ENCODE data around the gene ZSWIM5. TPM values are rescaled to one million over a fixed set of nuclear protein-coding genes. Genes with fewer than 3 reads are reported as not detected.

ZSWIM5 gene
- total and polyA plus RNA-seq, 4 donors: 0.67 to 2.9 (median 1.3) TPM

DNA sequence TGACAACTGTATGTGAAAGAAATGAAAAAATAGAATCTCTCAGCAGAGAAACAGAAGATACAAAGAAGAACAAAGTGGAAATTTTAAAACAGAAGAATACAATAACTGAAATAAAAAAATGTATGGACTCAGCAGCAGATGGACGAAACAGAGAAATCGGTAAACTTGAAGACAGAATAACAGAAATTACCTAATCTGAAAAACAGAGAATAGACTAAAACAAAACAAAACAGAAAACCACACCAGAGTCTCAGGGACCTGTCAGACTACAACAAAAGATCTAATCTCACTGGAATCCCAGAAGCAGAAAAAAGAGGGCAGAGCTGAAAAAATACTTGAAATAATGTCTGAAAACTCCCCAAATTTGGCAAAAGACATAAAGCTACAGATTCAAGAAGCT, 83.0 kb downstream of the ZSWIM5 start:
- Histone ChIP-seq H3K4me3 (ENCODE audit: low read depth in 1 of 3, low read length in 3 of 3) (no peak overlapping the region), H3K27me3 (ENCODE audit: control insufficient read depth in 4 of 4, insufficient read depth in 4 of 4, low read length in 3 of 4) (no peaks in the 10 kb centered on the region), H3K27ac (ENCODE audit: low read depth in 1 of 2, low read length in 2 of 2) (no peak overlapping the region), H3K9me3 (ENCODE audit: control insufficient read depth in 4 of 4, low read length in 3 of 4) (no peaks in the 10 kb centered on the region), H3K36me3 (ENCODE audit: control insufficient read depth in 4 of 4, insufficient read depth in 3 of 4, low read depth in 1 of 4, low read length in 3 of 4) (no peaks in the 10 kb centered on the region), H3K9ac (ENCODE audit: low read depth in 1 of 2, low read length in 2 of 2) (no peak overlapping the region), H3K4me1 (ENCODE audit: control insufficient read depth in 4 of 4, insufficient read depth in 4 of 4, low read length in 3 of 4) (no peaks in the 10 kb centered on the region)
- no peak for TF ChIP-seq FOXA2 (IDR thresholded peaks at IDR 0.05)
- no peak for TF ChIP-seq YY1 (IDR thresholded peaks at IDR 0.05)
- TF ChIP-seq SP1 (IDR thresholded peaks at IDR 0.05): no peak
- TF ChIP-seq EGR1 (IDR thresholded peaks at IDR 0.05; ENCODE audit: low read depth in 2 of 2): no peak
- no peak for TF ChIP-seq GABPA (IDR thresholded peaks at IDR 0.05 in 1 of 2, conservative IDR thresholded peaks at IDR 0.05 in 1 of 2)
- no peak for DNase-seq (ENCODE audit: low spot score)
- WGBS: 95% methylated on average over 2 of the region's 2 CpGs

GRCh38 chr1:45122724-45123123, 83.7 kb downstream of the ZSWIM5 start:
- Histone ChIP-seq H3K36me3 (ENCODE audit: control insufficient read depth in 4 of 4, insufficient read depth in 3 of 4, low read depth in 1 of 4, low read length in 3 of 4) (no peaks in the 10 kb centered on the region), H3K4me1 (ENCODE audit: control insufficient read depth in 4 of 4, insufficient read depth in 4 of 4, low read length in 3 of 4) (no peaks in the 10 kb centered on the region), H3K27me3 (ENCODE audit: control insufficient read depth in 4 of 4, insufficient read depth in 4 of 4, low read length in 3 of 4) (no peaks in the 10 kb centered on the region), H3K4me3 (ENCODE audit: low read depth in 1 of 3, low read length in 3 of 3) (no peak overlapping the region), H3K27ac (ENCODE audit: low read depth in 1 of 2, low read length in 2 of 2) (no peak overlapping the region), H3K9ac (ENCODE audit: low read depth in 1 of 2, low read length in 2 of 2) (no peak overlapping the region), H3K9me3 (ENCODE audit: control insufficient read depth in 4 of 4, low read length in 3 of 4) (no peaks in the 10 kb centered on the region)
- TF ChIP-seq HNF4A (conservative IDR thresholded peaks at IDR 0.05) (no peak), GABPA (IDR thresholded peaks at IDR 0.05 in 1 of 2, conservative IDR thresholded peaks at IDR 0.05 in 1 of 2) (no peak), ATF3 (IDR thresholded peaks at IDR 0.05) (no peak), SP1 (IDR thresholded peaks at IDR 0.05) (no peak), FOXA1 (IDR thresholded peaks at IDR 0.05) (no peak), NR2F2 (IDR thresholded peaks at IDR 0.05) (no peak), RAD21 (IDR thresholded peaks at IDR 0.05) (no peak), EGR1 (IDR thresholded peaks at IDR 0.05; ENCODE audit: low read depth in 2 of 2) (no peak), ZBTB33 (IDR thresholded peaks at IDR 0.05) (no peak), HNF4G (IDR thresholded peaks at IDR 0.05) (no peak), JUND (IDR thresholded peaks at IDR 0.05) (no peak), YY1 (IDR thresholded peaks at IDR 0.05) (no peak), TAF1 (conservative IDR thresholded peaks at IDR 0.05) (no peak), FOXA2 (IDR thresholded peaks at IDR 0.05) (no peak), RXRA (IDR thresholded peaks at IDR 0.05) (no peak)
- TF ChIP-seq, protein P1, sequence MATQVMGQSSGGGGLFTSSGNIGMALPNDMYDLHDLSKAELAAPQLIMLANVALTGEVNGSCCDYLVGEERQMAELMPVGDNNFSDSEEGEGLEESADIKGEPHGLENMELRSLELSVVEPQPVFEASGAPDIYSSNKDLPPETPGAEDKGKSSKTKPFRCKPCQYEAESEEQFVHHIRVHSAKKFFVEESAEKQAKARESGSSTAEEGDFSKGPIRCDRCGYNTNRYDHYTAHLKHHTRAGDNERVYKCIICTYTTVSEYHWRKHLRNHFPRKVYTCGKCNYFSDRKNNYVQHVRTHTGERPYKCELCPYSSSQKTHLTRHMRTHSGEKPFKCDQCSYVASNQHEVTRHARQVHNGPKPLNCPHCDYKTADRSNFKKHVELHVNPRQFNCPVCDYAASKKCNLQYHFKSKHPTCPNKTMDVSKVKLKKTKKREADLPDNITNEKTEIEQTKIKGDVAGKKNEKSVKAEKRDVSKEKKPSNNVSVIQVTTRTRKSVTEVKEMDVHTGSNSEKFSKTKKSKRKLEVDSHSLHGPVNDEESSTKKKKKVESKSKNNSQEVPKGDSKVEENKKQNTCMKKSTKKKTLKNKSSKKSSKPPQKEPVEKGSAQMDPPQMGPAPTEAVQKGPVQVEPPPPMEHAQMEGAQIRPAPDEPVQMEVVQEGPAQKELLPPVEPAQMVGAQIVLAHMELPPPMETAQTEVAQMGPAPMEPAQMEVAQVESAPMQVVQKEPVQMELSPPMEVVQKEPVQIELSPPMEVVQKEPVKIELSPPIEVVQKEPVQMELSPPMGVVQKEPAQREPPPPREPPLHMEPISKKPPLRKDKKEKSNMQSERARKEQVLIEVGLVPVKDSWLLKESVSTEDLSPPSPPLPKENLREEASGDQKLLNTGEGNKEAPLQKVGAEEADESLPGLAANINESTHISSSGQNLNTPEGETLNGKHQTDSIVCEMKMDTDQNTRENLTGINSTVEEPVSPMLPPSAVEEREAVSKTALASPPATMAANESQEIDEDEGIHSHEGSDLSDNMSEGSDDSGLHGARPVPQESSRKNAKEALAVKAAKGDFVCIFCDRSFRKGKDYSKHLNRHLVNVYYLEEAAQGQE (IDR thresholded peaks at IDR 0.05): no peak
- TF ChIP-seq, protein P2, sequence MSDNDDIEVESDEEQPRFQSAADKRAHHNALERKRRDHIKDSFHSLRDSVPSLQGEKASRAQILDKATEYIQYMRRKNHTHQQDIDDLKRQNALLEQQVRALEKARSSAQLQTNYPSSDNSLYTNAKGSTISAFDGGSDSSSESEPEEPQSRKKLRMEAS (IDR thresholded peaks at IDR 0.05): no peak
- TF ChIP-seq, protein P3, sequence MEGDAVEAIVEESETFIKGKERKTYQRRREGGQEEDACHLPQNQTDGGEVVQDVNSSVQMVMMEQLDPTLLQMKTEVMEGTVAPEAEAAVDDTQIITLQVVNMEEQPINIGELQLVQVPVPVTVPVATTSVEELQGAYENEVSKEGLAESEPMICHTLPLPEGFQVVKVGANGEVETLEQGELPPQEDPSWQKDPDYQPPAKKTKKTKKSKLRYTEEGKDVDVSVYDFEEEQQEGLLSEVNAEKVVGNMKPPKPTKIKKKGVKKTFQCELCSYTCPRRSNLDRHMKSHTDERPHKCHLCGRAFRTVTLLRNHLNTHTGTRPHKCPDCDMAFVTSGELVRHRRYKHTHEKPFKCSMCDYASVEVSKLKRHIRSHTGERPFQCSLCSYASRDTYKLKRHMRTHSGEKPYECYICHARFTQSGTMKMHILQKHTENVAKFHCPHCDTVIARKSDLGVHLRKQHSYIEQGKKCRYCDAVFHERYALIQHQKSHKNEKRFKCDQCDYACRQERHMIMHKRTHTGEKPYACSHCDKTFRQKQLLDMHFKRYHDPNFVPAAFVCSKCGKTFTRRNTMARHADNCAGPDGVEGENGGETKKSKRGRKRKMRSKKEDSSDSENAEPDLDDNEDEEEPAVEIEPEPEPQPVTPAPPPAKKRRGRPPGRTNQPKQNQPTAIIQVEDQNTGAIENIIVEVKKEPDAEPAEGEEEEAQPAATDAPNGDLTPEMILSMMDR (IDR thresholded peaks at IDR 0.05; ENCODE audit: low read depth, low read length, missing input control): no peak
- WGBS: 98% methylated on average over 1 of the region's 1 CpG
- DNase-seq (ENCODE audit: low spot score): no peak

Measured in liver (tissue), 9 donors.